GM12872 (cell line): ENCODE measurements around the gene CHCHD3.

Source experiments
- TF ChIP-seq, protein P1 (sequence below): IDR thresholded peaks from 3 replicates; pipeline ENCODE4 v1.5.1; 2011; ENCODE audit warnings: low read depth, mild to moderate bottlenecking, low read length, moderate library complexity; ENCODE audit not compliant: insufficient read depth

CHCHD3 gene

DNA sequence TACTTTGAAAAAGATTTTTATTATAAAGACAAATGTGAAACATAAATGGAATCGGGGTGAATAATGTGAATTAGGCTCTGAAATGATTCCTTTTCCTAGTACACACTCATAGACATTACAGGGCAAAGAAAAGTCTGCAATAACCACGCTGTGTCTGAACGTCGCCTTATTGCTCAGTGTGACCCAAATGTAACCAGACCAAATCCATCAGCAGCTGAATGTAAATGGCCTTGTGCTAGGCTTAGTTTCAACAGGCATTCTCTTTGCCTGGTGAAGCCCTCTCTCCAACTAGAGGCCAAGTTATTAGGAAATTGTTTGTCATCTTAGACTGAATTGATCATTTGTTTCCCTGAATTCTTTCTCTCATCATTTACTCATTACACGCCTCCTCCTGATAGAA lies 225.5 kb downstream of the CHCHD3 start:
- TF ChIP-seq, protein P1, sequence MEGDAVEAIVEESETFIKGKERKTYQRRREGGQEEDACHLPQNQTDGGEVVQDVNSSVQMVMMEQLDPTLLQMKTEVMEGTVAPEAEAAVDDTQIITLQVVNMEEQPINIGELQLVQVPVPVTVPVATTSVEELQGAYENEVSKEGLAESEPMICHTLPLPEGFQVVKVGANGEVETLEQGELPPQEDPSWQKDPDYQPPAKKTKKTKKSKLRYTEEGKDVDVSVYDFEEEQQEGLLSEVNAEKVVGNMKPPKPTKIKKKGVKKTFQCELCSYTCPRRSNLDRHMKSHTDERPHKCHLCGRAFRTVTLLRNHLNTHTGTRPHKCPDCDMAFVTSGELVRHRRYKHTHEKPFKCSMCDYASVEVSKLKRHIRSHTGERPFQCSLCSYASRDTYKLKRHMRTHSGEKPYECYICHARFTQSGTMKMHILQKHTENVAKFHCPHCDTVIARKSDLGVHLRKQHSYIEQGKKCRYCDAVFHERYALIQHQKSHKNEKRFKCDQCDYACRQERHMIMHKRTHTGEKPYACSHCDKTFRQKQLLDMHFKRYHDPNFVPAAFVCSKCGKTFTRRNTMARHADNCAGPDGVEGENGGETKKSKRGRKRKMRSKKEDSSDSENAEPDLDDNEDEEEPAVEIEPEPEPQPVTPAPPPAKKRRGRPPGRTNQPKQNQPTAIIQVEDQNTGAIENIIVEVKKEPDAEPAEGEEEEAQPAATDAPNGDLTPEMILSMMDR = no peak

DNA sequence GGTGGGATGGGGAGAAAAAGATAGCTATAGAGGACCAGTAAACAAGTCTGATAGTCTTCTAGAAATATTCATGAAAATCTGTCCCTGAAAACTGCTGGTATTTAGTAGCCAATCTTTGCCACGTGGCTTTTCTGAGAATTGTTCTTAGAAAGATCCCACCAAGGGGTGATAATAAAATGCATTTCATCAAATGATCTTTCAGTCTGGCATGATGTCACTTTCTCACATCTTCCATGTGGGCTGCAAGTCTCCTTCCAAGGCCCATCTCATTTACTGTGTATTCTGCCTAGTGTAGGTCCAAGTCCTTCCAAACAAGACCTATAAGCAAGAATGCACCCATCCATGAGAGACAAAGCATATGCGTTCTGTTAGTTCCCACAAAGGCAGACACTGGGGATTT lies 226.0 kb downstream of the CHCHD3 start:
- TF ChIP-seq, protein P1 = no peak

DNA sequence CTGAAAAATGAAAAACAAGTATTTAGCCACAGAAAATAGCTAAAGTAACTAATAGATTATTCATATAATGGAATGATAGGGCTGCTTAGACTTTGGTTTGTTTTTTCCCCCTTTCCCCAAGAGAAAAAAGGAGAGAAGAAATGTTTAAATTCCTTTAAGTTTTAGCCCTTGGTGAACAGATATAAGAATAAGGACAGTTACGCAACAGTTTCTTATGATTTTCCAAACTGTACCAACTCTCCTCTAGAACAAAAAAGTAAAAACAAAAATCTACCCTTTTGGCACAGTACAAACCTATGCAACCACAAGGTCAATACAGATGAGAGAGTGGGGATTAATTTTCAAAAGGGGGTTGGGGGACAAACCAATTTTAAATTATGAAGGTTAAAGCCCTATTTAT lies 227.7 kb downstream of the CHCHD3 start:
- TF ChIP-seq, protein P1 = no peak

DNA sequence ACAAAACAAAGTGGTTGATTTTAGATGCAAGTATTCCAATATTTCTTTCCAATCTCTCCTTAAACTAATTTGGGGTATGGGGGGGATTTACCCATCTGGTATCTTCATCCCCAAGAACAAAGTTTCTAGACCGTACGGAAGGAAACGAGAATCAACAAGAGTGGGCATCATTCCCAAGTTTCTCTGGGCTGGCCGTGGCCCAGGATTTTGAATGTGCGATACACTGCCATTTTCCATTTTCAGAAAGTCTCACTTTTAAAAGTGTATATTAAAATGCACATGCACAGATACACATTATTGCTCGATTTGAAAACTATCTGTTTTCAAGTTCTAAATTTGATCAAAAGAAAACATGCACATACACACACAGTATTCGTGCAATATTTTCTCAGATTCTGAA lies 234.5 kb downstream of the CHCHD3 start:
- TF ChIP-seq, protein P1 = no peak

DNA sequence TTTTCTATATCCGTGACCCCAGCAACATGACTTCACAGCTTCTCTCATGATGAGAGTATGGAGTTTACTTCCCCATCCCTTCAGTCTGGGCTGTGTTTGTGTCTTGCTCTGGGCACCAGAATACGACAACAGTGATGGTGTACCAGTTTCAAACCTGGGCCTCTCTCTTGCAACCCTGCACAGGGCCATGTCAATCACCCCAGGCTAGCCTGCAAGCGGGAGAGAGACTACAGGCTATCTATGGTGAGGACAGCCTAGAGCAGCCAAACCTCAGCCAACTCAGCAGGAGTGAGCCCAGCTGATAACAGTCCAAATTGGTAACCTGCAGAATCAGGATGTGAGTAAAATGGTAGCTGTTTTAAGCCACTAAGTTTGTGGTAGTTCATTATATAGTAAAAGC lies 235.8 kb downstream of the CHCHD3 start:
- TF ChIP-seq, protein P1 = no peak

DNA sequence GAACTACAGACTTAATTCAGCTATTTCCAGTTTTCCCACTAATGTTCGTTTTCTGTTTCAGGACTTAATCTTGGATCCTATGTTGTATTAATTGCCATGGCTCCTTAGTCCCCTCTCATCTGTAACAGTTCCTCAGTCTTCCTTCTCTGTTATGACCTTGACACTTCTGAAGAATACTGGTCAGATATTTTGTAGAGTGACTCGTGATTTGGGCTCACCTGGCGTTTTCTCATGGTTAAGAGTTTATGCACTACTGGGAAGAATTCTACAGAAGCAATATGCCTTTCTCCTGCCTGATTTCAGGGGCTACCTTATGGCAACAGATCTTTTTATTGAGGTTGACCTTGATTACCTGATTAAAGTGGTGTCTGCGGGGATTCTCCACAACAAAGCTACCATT lies 239.4 kb downstream of the CHCHD3 start:
- TF ChIP-seq, protein P1 = no peak

DNA sequence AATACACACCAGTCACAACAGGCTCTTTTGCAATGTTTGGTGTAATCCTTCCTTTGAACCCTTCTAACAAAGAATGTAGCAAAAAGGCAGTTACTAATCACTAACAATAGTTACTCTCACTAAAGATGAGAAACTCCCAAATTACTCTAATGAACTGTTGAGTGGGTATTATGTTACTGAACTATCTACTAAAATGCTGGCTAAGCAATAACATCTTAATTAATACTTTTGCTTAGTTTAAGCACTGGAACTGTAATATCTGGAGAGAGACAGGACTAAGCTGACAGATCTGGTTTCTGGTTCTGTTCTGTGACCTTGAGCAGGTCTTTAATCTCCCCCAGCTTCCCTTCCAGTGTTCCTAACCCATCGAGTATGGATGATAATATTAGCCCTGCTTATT lies 241.7 kb downstream of the CHCHD3 start:
- TF ChIP-seq, protein P1 = no peak

DNA sequence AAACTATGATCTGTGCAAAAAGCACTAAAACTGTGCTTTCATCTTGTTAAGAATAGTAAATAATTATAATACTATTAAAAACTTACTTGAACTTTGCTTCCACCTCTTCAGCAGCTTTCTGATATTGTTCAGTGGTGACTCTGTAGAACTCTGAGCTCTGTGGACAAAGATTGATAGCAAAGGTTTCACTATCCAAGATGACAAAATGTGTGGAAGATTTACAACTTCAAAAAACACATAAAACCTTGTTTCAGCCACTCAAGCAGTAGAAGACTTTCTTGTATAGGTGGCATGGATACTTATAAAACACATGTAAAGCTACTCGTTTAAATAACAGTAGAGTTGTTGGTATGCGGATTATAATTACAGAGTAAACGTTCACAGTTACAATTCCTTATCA lies 243.6 kb downstream of the CHCHD3 start:
- TF ChIP-seq, protein P1 = no peak
